Esophagus mucosa (tissue), 1 donor: ENCODE measurements around the gene PPP1R2. TPM values are rescaled to one million over a fixed set of nuclear protein-coding genes. Genes with fewer than 3 reads are reported as not detected.

Experiments used
- ATAC-seq: fragments of 200-7000 bp; cut with Tn5 transposase; one replicate; pipeline ENCODE4 v1.9.1; 2020
- total RNA-seq: library from RNA; stranded (reverse); gene quantifications from one replicate; pipeline ENCODE4 v1.2.4, GENCODE V29; 2023
- donor health status: DM: yes; HTN: yes; CAD: no.

PPP1R2 gene
- total RNA-seq, 1 donor from 2014 or later = 35.7 TPM

GRCh38 chr3:195565716-195566115 lies 22.6 kb upstream of the PPP1R2 start:
- ATAC-seq = no peak

- ATAC-seq = no peak
Observed at GRCh38 chr3:195563317-195563716, 20.2 kb upstream of the PPP1R2 start.

- ATAC-seq = peak; percentile 77
Observed at GRCh38 chr3:195559723-195560409, 16.7 kb upstream of the PPP1R2 start.

GRCh38 chr3:195558602-195559001 lies 15.5 kb upstream of the PPP1R2 start:
- ATAC-seq = peak; percentile 74

GRCh38 chr3:195557322-195557721 lies 14.2 kb upstream of the PPP1R2 start:
- ATAC-seq = no peak

GRCh38 chr3:195556390-195556789 lies 13.3 kb upstream of the PPP1R2 start:
- no peak for ATAC-seq

- ATAC-seq = no peak
Observed at GRCh38 chr3:195555110-195555509, 12.0 kb upstream of the PPP1R2 start.

GRCh38 chr3:195554458-195554857 lies 11.3 kb upstream of the PPP1R2 start:
- no peak for ATAC-seq

- peak; percentile 62 for ATAC-seq
Observed at GRCh38 chr3:195553268-195553667, 10.1 kb upstream of the PPP1R2 start.

GRCh38 chr3:195551381-195551978 lies 8.4 kb upstream of the PPP1R2 start:
- ATAC-seq = peak; percentile 61

- no peak for ATAC-seq
Observed at GRCh38 chr3:195550723-195551122, 7.6 kb upstream of the PPP1R2 start.

- ATAC-seq = no peak
Observed at GRCh38 chr3:195549931-195550519, 6.9 kb upstream of the PPP1R2 start.

- ATAC-seq = no peak
Observed at GRCh38 chr3:195548987-195549386, 5.9 kb upstream of the PPP1R2 start.

- ATAC-seq = no peak
Observed at GRCh38 chr3:195548501-195548900, 5.4 kb upstream of the PPP1R2 start.

GRCh38 chr3:195548006-195548405 lies 4.9 kb upstream of the PPP1R2 start:
- no peak for ATAC-seq

GRCh38 chr3:195546130-195546560 lies 3.0 kb upstream of the PPP1R2 start:
- peak; percentile 62 for ATAC-seq

- ATAC-seq = no peak
Observed at GRCh38 chr3:195544634-195545033, 1.5 kb upstream of the PPP1R2 start.

- ATAC-seq = no peak
Observed at GRCh38 chr3:195544230-195544536, 1.1 kb upstream of the PPP1R2 start.

GRCh38 chr3:195543500-195544229 lies 540 bp upstream of the PPP1R2 start:
- peak; percentile 0 for ATAC-seq

GRCh38 chr3:195542316-195542697 lies 818 bp downstream of the PPP1R2 start:
- no peak for ATAC-seq

- no peak for ATAC-seq
Observed at GRCh38 chr3:195540511-195540910, 2.6 kb downstream of the PPP1R2 start.

GRCh38 chr3:195540027-195540426 lies 3.1 kb downstream of the PPP1R2 start:
- no peak for ATAC-seq

GRCh38 chr3:195539479-195539878 lies 3.6 kb downstream of the PPP1R2 start:
- ATAC-seq = no peak

GRCh38 chr3:195537995-195538394 lies 5.1 kb downstream of the PPP1R2 start:
- ATAC-seq = no peak
